Type B pancreatic cell (in vitro differentiated cells): ENCODE results near the gene TSPOAP1. TPM values are rescaled to one million over a fixed set of nuclear protein-coding genes. Genes with fewer than 3 reads are reported as not detected.

ENCODE experiments used
- DNase-seq: peaks from one replicate; pipeline ENCODE4 v3.0.0; 2021; ENCODE audit warnings: mixed read lengths; ENCODE audit not compliant: unreplicated experiment; ENCODE audit errors: extremely low spot score
- H3K27ac Mint-ChIP-seq: 2 replicates; pipeline ENCODE4 v1.8.0; 2021; ENCODE audit warnings: mild to moderate bottlenecking, mixed read lengths
- H3K27me3 Mint-ChIP-seq: 2 replicates; pipeline ENCODE4 v1.8.0; 2021; ENCODE audit warnings: mixed read lengths
- H3K36me3 Mint-ChIP-seq: 2 replicates; pipeline ENCODE4 v1.8.0; 2021; ENCODE audit warnings: mixed read lengths
- H3K4me1 Mint-ChIP-seq: one replicate; pipeline ENCODE4 v1.8.0; 2021; ENCODE audit warnings: mixed read lengths; ENCODE audit not compliant: unreplicated experiment
- H3K4me3 Mint-ChIP-seq: 2 replicates; pipeline ENCODE4 v1.8.0; 2021; ENCODE audit warnings: mild to moderate bottlenecking, mixed read lengths
- H3K9me3 Mint-ChIP-seq: 2 replicates; pipeline ENCODE4 v1.8.0; 2021; ENCODE audit warnings: mixed read lengths
- total RNA-seq: library from RNA; stranded (reverse); gene quantifications from 2 replicates; pipeline ENCODE4 v1.2.1, GENCODE V29; 2021; ENCODE audit warnings: low replicate concordance
- TF ChIP-seq, protein P1 (sequence below): fragments of 200-600 bp; sonication (generic); conservative IDR thresholded peaks from 2 replicates; pipeline ENCODE4 v1.5.0; 2021; ENCODE audit warnings: antibody characterized with exemption, mild to moderate bottlenecking

TSPOAP1 gene
- total RNA-seq, 1 donor from 2014 or later: 18.4 TPM

DNA sequence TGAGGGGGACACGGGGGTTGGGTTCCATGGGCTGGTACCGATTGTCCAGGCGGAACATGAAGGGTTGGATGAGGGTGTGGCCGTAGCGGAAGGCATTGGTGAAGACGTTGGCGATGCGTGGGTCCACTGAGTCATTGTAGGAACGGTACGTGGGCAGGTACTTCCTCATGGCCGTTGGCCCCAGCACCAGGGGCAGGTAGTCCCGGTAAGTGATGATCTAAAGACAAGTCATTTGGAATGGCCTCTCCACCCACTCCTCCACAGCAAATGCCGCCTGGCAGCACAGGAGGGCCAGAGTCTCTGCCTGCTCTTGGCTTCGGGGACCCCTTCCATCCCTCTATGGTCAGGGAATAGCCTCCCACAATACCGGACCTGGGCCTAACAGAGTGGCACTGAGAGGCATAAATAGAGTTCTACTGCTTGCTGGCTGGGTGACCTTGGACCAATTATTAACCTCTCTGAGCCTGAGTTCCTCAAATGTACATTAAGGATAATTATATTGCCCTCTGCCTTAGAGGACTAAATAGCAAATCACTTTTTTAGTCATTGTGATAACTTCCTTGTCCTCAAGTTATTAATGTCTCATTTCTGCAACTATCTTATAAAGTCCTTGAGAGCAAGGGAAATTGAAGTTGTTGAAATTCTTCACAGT, 55.0 kb downstream of the TSPOAP1 start:
- H3K4me1 Mint-ChIP-seq: no peaks in the 10 kb centered on the region
- no peak overlapping the region for H3K4me3 Mint-ChIP-seq
- H3K27me3 Mint-ChIP-seq: peaks cover 33% of the 10 kb centered on the region
- no peaks in the 10 kb centered on the region for H3K9me3 Mint-ChIP-seq
- TF ChIP-seq, protein P1, sequence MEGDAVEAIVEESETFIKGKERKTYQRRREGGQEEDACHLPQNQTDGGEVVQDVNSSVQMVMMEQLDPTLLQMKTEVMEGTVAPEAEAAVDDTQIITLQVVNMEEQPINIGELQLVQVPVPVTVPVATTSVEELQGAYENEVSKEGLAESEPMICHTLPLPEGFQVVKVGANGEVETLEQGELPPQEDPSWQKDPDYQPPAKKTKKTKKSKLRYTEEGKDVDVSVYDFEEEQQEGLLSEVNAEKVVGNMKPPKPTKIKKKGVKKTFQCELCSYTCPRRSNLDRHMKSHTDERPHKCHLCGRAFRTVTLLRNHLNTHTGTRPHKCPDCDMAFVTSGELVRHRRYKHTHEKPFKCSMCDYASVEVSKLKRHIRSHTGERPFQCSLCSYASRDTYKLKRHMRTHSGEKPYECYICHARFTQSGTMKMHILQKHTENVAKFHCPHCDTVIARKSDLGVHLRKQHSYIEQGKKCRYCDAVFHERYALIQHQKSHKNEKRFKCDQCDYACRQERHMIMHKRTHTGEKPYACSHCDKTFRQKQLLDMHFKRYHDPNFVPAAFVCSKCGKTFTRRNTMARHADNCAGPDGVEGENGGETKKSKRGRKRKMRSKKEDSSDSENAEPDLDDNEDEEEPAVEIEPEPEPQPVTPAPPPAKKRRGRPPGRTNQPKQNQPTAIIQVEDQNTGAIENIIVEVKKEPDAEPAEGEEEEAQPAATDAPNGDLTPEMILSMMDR: no peak
- no peak for DNase-seq
- no peaks in the 10 kb centered on the region for H3K36me3 Mint-ChIP-seq
- no peak overlapping the region for H3K27ac Mint-ChIP-seq

DNA sequence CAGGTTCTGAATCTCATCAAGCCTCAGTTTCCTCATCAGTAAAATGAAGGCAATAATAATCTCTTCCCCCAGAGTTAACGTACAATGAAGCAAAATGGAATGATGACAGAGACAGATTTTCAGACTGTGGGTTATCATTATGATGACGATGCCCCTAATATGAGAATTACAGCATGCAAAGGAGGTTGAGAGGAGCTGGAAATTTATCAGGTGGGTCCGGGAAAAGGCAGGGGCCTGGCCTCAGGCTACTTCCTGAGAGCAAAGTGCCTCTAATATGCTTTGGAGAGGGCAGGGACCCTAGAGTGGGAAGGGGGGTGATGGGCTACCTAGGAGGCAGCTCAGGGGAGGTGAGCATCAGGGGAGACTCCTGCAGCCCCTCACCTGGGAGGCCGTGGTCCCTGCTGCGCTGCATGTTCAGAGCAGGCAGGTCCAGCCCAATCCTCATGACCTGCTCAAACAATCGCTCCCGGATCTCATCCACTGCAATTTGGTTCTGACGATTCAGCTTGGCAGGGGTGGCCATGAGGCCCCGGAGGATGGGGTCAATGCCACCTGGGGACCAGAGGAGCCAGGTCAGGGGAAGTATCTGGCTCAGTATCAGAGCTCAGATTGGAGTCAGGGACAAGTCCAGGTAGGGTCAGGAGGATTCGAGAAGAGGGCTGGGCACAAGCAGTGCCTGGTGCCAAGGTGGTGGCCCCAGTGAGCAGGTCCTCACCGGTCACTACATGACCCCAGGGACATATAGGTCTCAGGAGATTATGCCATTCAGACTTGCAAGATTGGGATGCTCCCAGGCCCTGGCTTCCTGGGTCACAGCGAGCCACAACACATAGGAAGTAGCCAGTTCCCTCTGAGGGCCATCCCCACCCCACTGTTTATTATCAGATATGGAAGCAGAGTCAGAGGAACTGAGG, 56.0 kb downstream of the TSPOAP1 start:
- H3K9me3 Mint-ChIP-seq: no peaks in the 10 kb centered on the region
- peaks cover 37% of the 10 kb centered on the region for H3K27me3 Mint-ChIP-seq

DNA sequence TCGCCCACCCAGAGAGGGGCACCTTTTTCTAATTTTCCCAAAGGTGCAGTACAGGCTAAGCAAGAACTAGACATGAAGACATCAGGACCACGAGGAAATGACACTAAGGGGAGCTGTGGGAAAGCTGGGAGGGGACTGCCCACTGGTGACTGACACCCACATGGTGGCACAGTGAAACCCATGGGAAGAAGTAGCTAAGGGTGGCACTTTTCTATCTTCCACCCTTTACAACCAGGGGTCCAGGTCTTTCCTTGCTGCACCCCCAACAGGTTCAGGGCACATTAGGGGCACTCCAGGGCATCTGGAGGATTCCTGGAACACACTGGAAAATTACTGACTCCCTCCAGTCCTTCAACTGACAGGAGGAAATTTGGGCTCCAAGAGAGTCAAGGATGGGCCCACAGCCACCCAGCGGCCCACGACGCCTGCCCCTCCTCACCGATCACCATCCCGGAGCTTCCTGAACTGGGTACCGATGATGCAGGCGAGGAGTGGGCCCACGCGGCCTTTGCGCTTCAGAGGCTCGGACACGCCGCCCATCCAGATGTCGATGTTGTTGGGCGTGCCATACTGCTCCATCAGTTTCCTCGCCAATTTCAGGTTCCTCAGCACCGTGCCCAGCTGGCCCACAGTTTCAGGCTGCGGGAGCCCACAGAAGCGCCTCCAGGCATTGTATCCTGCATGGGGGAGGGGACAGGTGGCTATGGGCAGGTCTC, 57.2 kb downstream of the TSPOAP1 start:
- no peak for DNase-seq
- Mint-ChIP-seq H3K4me1 (no peaks in the 10 kb centered on the region), H3K4me3 (no peak overlapping the region), H3K27ac (no peak overlapping the region), H3K27me3 (peaks cover 43% of the 10 kb centered on the region), H3K36me3 (no peaks in the 10 kb centered on the region), H3K9me3 (no peaks in the 10 kb centered on the region)
- TF ChIP-seq, protein P1: no peak

More for the DNA sequence above, 56.0 kb downstream of the TSPOAP1 start:
- no peak overlapping the region for H3K4me3 Mint-ChIP-seq
- DNase-seq: no peak
- H3K4me1 Mint-ChIP-seq: no peaks in the 10 kb centered on the region
- no peaks in the 10 kb centered on the region for H3K36me3 Mint-ChIP-seq
- H3K27ac Mint-ChIP-seq: no peak overlapping the region
- TF ChIP-seq, protein P1: no peak

DNA sequence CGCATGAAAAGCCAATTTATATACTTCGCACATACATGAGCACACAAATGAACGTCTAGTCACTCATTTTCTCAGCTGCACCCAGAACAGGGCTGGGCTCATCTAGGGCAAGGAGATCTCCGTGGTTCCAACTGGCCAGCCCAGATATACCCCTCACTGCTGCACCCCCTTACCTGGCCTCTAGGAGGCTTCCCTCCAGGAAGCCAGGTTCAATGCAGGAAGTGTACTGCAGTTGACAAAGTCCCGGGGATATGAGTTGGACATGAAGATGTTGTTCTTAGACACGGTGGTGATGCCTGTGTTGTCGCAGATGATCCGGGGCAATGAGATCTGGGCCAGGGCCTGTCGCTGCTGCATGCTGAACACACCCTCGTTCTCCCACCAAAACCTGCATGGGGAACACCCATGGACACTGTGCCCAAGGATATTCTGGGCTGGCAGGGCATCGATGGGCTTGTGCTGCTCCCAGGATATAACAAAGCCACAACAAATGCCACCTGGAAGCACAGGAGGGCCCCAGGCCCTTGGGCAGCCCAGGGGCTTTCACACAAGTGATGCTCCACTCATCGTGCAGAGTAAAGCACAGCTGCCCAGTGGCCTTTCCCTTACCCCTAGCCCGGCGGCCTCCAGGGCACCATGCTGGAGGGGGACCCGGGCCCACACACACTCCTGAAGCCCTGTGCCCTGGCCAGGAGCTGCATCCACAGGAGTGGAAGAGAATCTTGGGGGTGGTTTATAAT, 57.9 kb downstream of the TSPOAP1 start:
- Mint-ChIP-seq H3K27me3 (peaks cover 41% of the 10 kb centered on the region), H3K36me3 (no peaks in the 10 kb centered on the region), H3K4me3 (no peak overlapping the region), H3K9me3 (no peaks in the 10 kb centered on the region), H3K27ac (no peak overlapping the region), H3K4me1 (no peaks in the 10 kb centered on the region)
- no peak for DNase-seq
- TF ChIP-seq, protein P1: peak; percentile 42

DNA sequence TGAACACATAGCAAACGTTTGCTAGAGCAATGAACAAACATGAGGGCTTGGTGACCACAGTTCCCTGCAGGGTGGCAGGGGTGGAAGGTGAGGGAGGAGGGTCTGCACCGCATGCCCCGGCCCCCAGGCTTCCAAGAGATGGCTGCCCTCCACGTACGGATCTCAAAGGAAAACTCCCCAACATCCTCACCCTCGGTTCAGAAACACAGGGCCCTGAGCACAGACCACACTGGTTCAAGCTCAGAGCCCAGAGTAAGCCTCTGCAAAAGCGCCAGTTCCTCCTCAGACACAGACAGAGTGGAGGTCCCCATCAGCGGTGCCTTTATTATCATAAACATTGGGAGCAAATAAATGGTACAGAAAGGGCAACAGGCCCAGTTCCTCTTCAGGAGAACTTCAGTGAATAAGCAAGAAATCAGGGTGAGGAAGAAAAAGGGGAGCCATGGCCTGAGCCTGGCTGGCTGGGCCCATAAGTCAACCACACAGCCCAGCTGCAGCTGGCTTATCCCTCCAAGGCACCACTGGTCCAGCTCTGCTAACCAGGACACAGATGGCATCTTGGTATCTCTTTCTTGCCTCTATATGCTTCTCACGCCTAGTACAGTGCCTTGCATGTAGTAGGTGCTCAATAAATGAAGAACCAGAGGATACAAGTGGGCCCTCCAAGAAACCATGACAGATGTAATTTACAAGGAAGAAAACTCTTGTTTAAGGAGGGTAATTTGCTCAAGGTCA, 58.9 kb downstream of the TSPOAP1 start:
- no peaks in the 10 kb centered on the region for H3K4me1 Mint-ChIP-seq
- peaks cover 46% of the 10 kb centered on the region for H3K27me3 Mint-ChIP-seq
- TF ChIP-seq, protein P1: no peak
- no peaks in the 10 kb centered on the region for H3K9me3 Mint-ChIP-seq
- peak; percentile 39 for DNase-seq
- H3K36me3 Mint-ChIP-seq: no peaks in the 10 kb centered on the region
- no peak overlapping the region for H3K4me3 Mint-ChIP-seq
- H3K27ac Mint-ChIP-seq: no peak overlapping the region
